Measurements from ENCODE around the gene COL6A1.

Gene COL6A1

GRCh38 chr21:45979141-45979631 is 2.4 kb upstream of the COL6A1 start:
- peaks cover 9% of the 10 kb centered on the region for H3F3A ChIP-seq (ENCODE audit: control insufficient read depth, insufficient read depth)
- H3K36me3 ChIP-seq (ENCODE audit: control insufficient read depth, low read length), result no peaks in the 10 kb centered on the region
- H3K4me1 ChIP-seq (ENCODE audit: control insufficient read depth, low read length), result no peaks in the 10 kb centered on the region

GRCh38 chr21:45979651-45980050 is 1.9 kb upstream of the COL6A1 start:
- Histone ChIP-seq H4K20me1 (ENCODE audit: control insufficient read depth, insufficient read depth, low read depth, low read length) (no peaks in the 10 kb centered on the region), H3K4me2 (ENCODE audit: low read length) (no peak overlapping the region), H3K4me3 (ENCODE audit: low read length) (no peak overlapping the region), H3K27ac (ENCODE audit: low read depth, low read length) (no peak overlapping the region), H3K9me2 (replicated peaks; ENCODE audit: control insufficient read depth, low read length) (no peaks in the 10 kb centered on the region), H3K4me1 (ENCODE audit: control insufficient read depth, low read length) (no peaks in the 10 kb centered on the region), H3K79me2 (ENCODE audit: control insufficient read depth, low read length) (no peaks in the 10 kb centered on the region), H3K9me3 (ENCODE audit: control insufficient read depth, insufficient read depth, low read length) (peaks cover 10% of the 10 kb centered on the region; the same call in 1 of the 2 replicates), H3K27me3 (ENCODE audit: control insufficient read depth, low read length) (peaks cover 7% of the 10 kb centered on the region), H3K36me3 (ENCODE audit: control insufficient read depth, low read length) (no peaks in the 10 kb centered on the region), H3F3A (ENCODE audit: control insufficient read depth, insufficient read depth) (peaks cover 9% of the 10 kb centered on the region)
- TF ChIP-seq EZH2phosphoT487 (IDR thresholded peaks at IDR 0.05; ENCODE audit: borderline replicate concordance, low read length), result no peak
- no peak for TF ChIP-seq CTCF (IDR thresholded peaks at IDR 0.05; ENCODE audit: low read depth, low read length, poor library complexity, severe bottlenecking)

More at GRCh38 chr21:45979141-45979631, 2.4 kb upstream of the COL6A1 start:
- Histone ChIP-seq H3K79me2 (ENCODE audit: control insufficient read depth, low read length) (no peaks in the 10 kb centered on the region), H3K27ac (ENCODE audit: low read depth, low read length) (no peak overlapping the region), H4K20me1 (ENCODE audit: control insufficient read depth, insufficient read depth, low read depth, low read length) (no peaks in the 10 kb centered on the region), H3K9me2 (replicated peaks; ENCODE audit: control insufficient read depth, low read length) (no peaks in the 10 kb centered on the region), H3K4me2 (ENCODE audit: low read length) (no peak overlapping the region), H3K9me3 (ENCODE audit: control insufficient read depth, insufficient read depth, low read length) (peaks cover 8% of the 10 kb centered on the region; the same call in 1 of the 2 replicates), H3K4me3 (ENCODE audit: low read length) (no peak overlapping the region), H3K27me3 (ENCODE audit: control insufficient read depth, low read length) (peaks cover 10% of the 10 kb centered on the region)
- TF ChIP-seq CTCF (IDR thresholded peaks at IDR 0.05; ENCODE audit: low read depth, low read length, poor library complexity, severe bottlenecking) (no peak), EZH2phosphoT487 (IDR thresholded peaks at IDR 0.05; ENCODE audit: borderline replicate concordance, low read length) (no peak)

- TF ChIP-seq CTCF (IDR thresholded peaks at IDR 0.05; ENCODE audit: low read depth, low read length, poor library complexity, severe bottlenecking) (no peak), EZH2phosphoT487 (IDR thresholded peaks at IDR 0.05; ENCODE audit: borderline replicate concordance, low read length) (no peak)
- Histone ChIP-seq H3K27me3 (ENCODE audit: control insufficient read depth, low read length) (0 out of 2 replicates have a peak, but pooled peaks cover 1% of the 10 kb centered on the region), H3K4me3 (ENCODE audit: low read length) (no peak overlapping the region), H4K20me1 (ENCODE audit: control insufficient read depth, insufficient read depth, low read depth, low read length) (no peaks in the 10 kb centered on the region), H3K4me1 (ENCODE audit: control insufficient read depth, low read length) (no peaks in the 10 kb centered on the region), H3F3A (ENCODE audit: control insufficient read depth, insufficient read depth) (peaks cover 9% of the 10 kb centered on the region), H3K27ac (ENCODE audit: low read depth, low read length) (no peak overlapping the region), H3K36me3 (ENCODE audit: control insufficient read depth, low read length) (no peaks in the 10 kb centered on the region), H3K9me3 (ENCODE audit: control insufficient read depth, insufficient read depth, low read length) (peaks cover 10% of the 10 kb centered on the region; the same call in 1 of the 2 replicates), H3K4me2 (ENCODE audit: low read length) (no peak overlapping the region), H3K79me2 (ENCODE audit: control insufficient read depth, low read length) (no peaks in the 10 kb centered on the region), H3K9me2 (replicated peaks; ENCODE audit: control insufficient read depth, low read length) (no peaks in the 10 kb centered on the region)
Measured at GRCh38 chr21:45980271-45980670, 1.3 kb upstream of the COL6A1 start.

Data from DOHH2 (cell line).